Activated T-cell treated with anti-CD3 and anti-CD28 coated beads, Interleukin-2, amount 50 U/mL, for 48 hours (primary cell): ENCODE data around the gene NTRK2.

Source experiments
- DNase-seq, 2 experiments: peaks; one replicate each; pipeline ENCODE4 v3.0.0-alpha.2; 2020

Gene NTRK2

DNA sequence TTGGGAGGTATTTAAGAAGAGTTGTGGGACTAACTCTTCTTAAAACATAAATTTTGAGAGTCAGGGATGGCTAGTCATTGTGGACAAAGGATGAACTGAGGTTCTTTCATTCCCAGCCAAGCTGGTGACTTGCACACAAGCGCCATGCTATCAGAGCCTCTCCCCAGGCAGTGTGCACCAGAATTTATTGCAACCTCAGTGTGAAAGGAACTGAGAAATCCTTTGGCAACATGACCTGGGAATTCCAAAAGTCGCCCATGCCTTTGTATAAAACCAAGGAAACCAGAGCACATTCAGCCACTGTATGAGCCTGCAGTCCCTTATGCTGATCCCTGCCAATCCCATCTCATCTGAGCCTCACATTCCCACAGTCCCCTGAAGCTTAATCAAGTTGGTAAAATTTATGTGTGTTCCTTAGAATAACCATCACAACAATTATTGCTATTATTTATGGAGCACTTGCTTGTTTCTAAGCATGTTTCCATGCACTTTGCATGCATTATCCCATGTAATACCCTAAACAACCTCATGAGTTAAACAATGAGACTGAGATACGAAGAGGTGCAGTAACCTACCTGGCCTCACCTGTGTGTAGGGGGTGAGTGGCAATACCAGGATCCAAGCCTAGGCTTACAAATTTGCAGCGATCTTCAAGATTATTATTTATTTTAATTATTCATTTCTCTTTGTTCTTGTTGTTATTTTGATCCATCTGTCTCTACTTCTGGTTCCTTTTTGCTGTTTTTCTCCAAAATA lies 116.4 kb downstream of the NTRK2 start:
- no peak for DNase-seq

- DNase-seq, result no peak
Measured at GRCh38 chr9:84788803-84789462, 119.4 kb downstream of the NTRK2 start.

- DNase-seq, result no peak
Measured at GRCh38 chr9:84789463-84789830, 119.9 kb downstream of the NTRK2 start.

DNA sequence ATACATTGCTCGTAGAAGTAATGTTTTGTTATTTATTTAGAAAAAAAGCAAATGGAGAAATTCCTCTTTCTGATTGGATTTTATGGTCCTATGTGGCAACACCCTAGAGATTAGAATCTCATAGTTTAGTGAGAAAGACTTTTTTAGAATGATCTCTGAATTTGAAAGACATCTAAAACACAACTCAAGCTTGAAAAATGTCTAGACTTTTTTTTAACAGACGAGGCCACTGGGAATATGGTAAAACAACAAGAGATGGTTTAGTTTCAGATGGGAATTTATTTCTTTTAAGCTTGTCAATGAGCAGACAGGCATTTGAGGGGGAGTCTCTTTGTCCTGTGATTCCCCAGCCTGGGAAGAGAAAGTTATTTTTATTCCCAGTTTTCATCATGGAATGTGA lies 122.1 kb downstream of the NTRK2 start:
- DNase-seq, result no peak

DNA sequence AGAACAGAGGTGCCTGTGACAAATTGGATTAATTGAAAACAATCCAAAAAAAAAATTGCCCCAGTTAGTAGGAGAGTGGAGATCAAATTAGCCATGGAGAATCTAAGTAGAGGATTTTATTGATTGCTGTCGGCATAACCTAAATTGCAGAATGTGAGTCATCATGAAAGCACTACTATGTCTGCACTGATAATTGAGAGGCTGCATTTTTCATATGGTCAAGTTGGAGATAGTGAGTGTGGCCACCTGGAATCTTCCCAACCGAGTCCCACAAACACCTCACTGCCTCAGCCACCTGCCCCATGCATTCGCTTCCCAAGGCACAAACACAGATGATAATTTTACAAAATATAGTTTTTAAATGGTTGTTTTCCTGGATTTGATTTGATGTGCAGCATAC lies 123.7 kb downstream of the NTRK2 start:
- DNase-seq, result no peak

DNA sequence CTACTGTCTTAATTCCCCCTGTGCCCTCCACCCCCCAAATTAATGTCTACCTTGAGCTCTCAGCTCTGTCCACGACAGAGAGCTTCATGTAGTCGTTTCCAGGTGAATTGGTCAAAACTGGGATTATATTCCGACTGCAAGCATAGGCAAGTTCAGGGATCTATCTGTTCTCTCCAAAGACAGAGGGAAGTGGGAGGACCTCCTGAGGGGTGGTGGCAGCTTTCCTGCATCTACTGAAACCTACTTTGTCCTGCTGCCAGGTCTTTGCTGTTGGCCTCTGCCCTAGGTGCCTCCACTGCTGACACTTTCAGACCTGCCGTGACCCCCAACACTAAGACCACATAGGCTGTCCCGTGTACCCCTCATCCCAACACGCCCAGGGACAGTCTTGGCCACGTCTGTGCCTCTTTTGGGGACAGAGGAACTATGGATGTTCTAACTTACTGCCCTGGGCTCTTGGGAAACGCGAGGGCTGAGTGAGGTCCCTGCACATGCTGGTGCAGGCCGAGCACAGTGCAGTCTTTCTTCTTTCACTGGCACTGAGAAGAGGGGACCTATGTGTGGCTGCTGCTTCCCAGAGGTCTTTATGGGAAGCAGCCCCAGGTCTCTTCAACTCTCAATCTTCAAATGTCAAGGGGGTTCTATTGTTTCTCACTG lies 125.6 kb downstream of the NTRK2 start:
- no peak for DNase-seq

DNA sequence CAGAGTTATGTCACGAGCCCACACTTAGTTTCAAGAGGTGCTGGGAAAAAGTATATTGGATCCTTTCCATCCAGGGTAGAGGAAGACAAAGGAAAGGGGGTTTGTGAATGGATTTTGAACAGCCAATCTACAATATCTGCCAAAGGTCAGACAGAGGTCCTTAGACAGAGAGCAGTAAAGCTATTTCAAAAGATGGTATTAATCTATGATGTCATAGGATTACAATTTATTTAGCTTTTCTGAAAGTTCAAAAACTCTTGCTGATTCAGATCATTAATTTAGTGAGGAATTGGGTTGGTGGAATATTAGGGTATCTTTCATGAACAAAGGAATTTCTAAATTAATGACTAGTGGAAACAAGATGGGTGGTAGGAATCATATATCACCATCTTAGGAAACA lies 126.9 kb downstream of the NTRK2 start:
- DNase-seq, result no peak

GRCh38 chr9:84799251-84799650 lies 129.7 kb downstream of the NTRK2 start:
- no peak for DNase-seq

DNA sequence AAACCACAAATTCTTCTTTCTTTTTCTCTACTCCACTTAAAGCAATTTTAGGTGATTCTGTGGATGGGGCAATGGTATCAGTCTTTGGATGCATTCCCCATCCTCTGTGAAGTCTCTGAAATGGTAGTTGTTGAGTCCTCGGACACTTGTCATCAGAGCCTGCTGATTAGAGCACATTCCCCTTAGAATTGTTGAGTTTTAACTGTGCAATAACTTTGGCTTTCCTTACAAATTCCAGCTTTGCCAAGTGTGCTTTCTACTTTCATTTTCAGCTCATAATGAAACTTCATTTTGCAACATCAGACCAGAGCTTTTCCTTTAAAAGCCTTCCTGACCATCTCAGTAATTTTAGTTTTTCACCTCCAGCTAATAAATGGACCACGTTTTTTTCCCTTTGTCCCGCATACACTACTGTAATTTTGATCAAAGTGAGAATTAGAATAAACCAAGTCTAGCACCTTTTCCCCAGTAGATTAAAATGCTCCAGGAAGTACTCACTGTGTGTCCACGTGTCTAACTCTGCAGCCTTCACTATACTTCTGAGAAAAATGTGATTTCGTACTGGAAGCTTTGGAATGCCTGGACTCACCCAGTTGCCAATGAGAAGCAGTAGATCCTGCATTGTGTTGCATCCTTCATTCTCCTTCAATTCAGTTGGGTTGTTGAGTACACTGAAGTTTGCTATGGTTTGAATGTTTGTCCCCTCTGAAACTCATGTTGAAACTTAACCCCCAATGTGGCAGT lies 135.6 kb downstream of the NTRK2 start:
- DNase-seq, result no peak

GRCh38 chr9:84807431-84807830 lies 137.9 kb downstream of the NTRK2 start:
- no peak for DNase-seq

DNA sequence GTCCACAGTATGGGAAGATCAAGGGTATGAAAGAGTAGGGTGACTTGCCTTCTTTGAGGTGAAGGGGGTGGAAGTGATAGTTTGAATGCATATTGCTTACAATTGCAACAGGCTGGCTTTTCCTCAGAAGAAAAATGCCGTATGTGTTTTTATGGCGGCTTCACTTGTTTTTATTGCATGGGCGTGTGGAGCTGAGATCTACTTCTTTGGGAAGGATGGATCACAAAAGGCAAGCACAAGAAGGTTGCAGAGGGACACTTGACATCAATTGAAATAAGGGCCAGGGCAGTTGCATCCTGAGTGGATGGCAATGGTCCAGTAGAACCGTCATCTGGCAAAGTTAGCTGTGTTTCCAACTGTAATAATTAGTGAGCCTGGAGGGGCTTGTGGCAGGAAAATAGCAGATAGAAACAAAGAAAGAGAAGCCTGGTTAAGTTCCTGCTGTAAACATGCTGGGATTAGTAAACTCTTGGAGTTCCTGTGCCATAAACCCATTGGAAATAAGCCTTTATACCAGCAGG lies 138.4 kb downstream of the NTRK2 start:
- no peak for DNase-seq

- no peak for DNase-seq
Measured at GRCh38 chr9:84808416-84808815, 138.9 kb downstream of the NTRK2 start.

DNA sequence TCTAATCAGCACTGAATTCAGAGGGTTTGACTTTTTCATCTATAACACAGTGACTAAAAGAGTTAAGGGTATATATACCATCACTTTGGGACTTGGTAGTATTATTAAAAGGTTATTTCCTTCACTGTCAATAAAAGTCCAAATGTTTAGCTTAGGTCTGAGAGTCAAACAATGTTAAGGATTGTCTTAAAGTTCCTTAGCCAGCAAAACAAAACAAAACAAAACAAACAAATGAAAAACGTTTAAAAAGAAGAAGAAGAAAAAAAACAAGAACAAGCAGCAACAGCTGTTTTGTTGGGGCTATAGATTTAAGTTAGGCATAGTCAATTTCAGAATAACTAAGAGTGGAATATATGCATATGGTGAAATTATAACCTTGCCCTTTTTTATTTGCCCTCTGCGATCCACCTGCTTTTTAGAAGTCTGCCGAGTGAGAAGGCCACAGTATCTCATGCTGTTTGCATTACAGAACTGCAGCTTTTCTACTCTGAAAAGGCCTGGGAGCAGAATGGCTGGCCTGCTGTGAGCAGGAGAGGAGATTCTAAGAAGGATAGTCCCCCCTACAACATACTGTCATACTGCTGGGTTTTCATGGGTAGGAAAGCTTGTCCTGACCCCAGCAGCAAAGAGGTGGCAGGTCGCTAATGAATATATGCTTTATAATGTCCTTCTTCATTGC lies 141.7 kb downstream of the NTRK2 start:
- DNase-seq, result no peak

DNA sequence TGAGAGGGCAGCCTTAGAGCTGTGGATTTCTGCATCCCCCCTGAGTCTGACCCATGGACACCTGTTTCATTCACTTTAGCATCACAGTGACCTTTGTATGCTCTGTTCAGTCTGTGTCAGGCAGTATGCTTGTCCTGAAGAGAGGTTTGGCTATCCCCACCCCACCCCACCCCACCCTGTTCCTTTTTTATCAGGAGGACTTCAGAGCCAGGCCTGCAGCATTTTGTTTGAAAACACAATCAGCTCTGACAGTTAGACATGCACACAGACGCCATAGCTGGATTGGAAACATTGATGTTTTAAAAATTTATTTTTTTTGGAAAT lies 142.2 kb downstream of the NTRK2 start:
- no peak for DNase-seq

- no peak for DNase-seq
Measured at GRCh38 chr9:84812355-84812754, 142.8 kb downstream of the NTRK2 start.

DNA sequence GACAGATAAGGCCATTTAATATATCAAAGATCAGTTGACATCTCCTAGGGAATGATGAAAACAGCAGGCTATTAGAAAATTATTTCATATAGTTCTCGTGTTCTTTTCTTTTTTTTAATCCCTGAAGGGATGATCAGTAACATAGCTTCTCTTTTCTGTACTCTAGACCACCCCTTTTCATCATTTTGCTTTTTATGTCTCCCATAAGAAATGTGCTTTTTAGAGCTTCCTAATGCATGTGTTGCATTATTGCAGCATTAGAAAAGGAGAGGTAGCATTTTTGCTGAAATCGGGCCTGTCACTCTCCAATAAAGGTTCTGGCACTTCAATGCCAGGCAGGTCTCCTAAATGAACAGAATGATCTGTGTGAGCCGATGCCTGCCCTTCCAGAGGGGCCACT lies 143.3 kb downstream of the NTRK2 start:
- no peak for DNase-seq

GRCh38 chr9:84815554-84815953 lies 146.0 kb downstream of the NTRK2 start:
- no peak for DNase-seq

DNA sequence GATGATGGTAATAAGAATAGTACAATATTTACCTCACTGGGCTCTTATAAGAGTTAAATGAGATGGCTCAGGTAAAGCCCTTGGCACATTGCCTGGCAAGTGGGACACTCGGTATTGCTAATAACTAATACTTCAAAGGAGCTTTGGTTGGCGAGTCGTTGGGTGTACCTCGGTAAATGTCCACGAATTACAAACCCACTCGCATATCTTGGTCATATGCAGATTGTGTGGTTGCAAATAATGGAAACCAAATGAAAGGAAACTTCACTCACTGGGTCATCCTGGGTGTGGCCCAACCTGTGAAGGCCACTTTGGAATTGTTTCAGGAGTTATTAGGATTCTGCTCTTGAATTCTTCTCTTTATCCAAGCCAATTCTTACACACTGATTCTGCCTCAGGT lies 147.5 kb downstream of the NTRK2 start:
- DNase-seq, result no peak

DNA sequence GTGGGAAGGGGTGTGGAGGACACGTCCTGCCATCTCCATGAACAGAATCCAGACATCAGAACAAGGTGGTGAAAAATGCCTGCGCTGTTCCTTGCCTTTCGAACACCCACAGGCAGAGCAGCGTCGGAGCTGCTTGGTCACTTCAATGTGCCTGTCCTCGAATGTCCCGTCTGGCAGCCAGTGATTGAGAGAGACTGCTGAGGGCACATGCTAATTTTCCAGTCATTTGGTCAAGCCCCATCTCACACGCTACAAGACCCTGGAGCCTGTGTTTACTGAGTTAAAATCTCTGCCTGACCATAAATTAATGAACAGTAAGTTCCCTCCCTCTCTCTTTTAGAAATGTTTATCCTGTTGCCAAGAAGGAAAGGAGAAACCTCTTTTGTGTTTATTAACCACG lies 149.3 kb downstream of the NTRK2 start:
- no peak for DNase-seq

GRCh38 chr9:84819491-84819991 lies 150.0 kb downstream of the NTRK2 start:
- DNase-seq, result no peak

DNA sequence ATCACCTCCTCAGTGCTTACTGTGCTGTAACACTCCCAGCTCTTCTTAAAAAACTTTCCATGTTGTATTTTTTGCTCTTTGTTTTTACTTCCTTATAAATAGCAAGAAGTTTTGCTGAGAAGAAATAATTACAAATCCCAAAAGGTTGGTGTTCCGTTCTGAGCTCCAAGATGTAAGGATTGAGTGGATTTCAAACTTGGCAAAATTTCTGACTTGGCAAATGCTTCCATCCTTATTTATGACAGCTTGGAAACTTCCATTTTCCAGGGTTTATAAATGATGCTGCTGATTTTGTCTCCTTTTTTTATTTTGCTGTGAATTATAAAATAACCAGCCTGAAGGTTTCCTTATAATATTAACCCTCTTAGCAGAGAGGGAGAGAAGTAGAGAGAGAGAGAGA lies 151.9 kb downstream of the NTRK2 start:
- DNase-seq, result no peak

DNA sequence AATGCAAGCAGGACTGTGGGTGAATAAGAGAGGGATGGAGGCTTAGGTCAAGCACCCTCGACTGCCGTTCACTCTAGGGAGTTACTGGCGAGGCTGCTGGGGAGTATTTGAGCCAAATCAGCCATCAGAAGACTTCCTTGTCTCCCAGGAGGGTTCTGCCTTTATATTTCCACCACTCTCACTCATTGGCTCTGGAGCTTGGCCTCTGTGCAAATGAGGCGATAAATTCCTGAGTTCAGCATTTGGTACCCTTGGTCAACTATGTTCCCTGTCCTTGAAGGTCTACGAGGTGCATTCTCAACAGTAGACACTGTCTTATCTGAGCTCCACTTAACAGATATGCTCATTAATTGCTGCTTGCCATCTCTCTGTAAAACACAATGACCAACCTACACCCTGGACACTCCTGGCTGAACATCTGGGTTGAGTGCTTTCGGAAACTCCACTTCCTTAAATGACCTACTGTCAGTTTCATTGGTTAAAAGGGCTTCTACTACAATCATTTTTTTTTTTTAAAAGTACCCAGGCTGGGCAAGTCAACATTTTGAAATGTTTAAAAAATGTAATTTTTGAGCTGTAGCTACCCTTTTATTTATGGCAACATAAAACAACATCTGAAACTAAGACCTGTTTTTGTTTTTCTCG lies 153.2 kb downstream of the NTRK2 start:
- DNase-seq, result no peak
